AG04450 (cell line): ENCODE measurements around the gene CTRL. TPM values are rescaled to one million over a fixed set of nuclear protein-coding genes. Genes with fewer than 3 reads are reported as not detected.

Experiments
- CTCF ChIA-PET: fragments of 300-600, 350-600 bp; formaldehyde crosslinking; extraction: SDS; loops from one replicate; lab custom pipeline; 2022; ENCODE audit warnings: antibody characterized with exemption, inconsistent platforms; lab: Charles Lee
- POLR2A ChIA-PET: fragments of 350-600 bp; formaldehyde crosslinking; extraction: SDS; loops from one replicate; lab custom pipeline; 2021; ENCODE audit warnings: antibody characterized with exemption, inconsistent platforms; lab: Yijun Ruan, JAX
- DNase-seq: peaks from one replicate; pipeline ENCODE4 v3.0.0-alpha.2; 2011; ENCODE audit warnings: low read depth, low spot score
- H3K27ac ChIP-seq: one replicate; pipeline ENCODE4 v1.5.1; 2012; ENCODE audit warnings: low read depth, low read length, control low read depth
- H3K27me3 ChIP-seq: one replicate; pipeline ENCODE4 v1.6.0; 2012; ENCODE audit warnings: low read length; ENCODE audit not compliant: control insufficient read depth, insufficient read depth
- H3K4me3 ChIP-seq: 2 replicates; pipeline ENCODE4 v1.5.1; 2011; ENCODE audit warnings: mild to moderate bottlenecking, low read depth, low read length, control low read depth
- H3K9me3 ChIP-seq: 2 replicates; pipeline ENCODE4 v1.5.1; 2012; ENCODE audit warnings: low read length; ENCODE audit not compliant: control insufficient read depth, insufficient read depth
- polyA minus RNA-seq: library from RNA; depleted of rRNA, polyadenylated mRNA; stranded (reverse); fragments of >200 nt; gene quantifications from 2 replicates; pipeline ENCODE4 v1.2.3, GENCODE V29; 2011; rRNA and poly(A)+ RNA removed
- polyA plus RNA-seq: library from polyadenylated mRNA; depleted of rRNA; stranded (reverse); fragments of >200 nt; gene quantifications from 2 replicates; pipeline ENCODE4 v1.2.3, GENCODE V29; 2011; rRNA removed
- TF ChIP-seq, protein P1 (sequence below): IDR thresholded peaks from 2 replicates; pipeline ENCODE4 v1.5.1; 2011; ENCODE audit warnings: low read depth, low read length, control low read depth, inconsistent platforms

The CTRL gene
- polyA plus RNA-seq (0.14 and 0.29 TPM in 2 replicates), polyA minus RNA-seq (0.70 TPM in 1 of 2 replicates, not detected in the other)

DNA sequence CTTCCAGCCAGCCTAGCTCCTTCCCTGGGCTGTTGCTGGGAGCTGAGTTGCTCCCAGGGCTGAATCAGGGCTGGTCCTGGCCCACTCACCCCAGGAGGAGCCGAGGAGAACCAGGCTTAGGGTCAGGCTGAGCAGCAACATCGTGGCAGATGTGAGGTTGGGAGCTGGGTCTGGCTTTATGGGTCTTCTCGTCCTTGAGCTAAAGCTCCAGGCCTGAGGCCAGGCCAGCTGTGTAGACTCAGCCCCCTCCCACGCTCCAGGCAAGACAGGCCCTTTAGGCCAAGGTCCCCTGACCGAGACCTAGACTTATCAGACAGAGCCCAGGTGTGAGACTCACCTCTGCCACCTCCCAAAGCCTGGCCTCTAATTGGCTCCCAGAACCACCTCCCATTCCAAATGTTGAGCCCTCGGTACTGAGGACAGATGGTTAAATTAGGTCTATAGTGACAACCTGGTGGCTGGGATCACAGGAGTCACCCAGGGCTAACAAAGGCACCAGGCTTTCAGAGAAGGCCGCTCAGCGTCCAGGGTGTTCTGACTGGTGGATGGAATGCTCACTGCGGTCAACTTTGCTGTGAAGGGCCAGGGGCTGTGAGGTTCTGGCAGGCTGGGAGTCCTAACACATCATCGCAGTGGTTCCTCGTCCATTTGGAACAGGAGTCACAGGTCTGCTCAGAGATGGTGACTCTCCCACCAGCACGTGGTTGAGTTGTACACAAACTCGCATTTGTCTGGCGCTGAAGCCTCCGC lies at the start of gene CTRL:
TSS of gene CTRL (minus strand) at position 151 of the 750 bp plus-strand sequence. CDS start at position 141, 10 bp downstream.
- TF ChIP-seq, protein P1, sequence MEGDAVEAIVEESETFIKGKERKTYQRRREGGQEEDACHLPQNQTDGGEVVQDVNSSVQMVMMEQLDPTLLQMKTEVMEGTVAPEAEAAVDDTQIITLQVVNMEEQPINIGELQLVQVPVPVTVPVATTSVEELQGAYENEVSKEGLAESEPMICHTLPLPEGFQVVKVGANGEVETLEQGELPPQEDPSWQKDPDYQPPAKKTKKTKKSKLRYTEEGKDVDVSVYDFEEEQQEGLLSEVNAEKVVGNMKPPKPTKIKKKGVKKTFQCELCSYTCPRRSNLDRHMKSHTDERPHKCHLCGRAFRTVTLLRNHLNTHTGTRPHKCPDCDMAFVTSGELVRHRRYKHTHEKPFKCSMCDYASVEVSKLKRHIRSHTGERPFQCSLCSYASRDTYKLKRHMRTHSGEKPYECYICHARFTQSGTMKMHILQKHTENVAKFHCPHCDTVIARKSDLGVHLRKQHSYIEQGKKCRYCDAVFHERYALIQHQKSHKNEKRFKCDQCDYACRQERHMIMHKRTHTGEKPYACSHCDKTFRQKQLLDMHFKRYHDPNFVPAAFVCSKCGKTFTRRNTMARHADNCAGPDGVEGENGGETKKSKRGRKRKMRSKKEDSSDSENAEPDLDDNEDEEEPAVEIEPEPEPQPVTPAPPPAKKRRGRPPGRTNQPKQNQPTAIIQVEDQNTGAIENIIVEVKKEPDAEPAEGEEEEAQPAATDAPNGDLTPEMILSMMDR: peak; percentile 26
- no peak for DNase-seq
- H3K9me3 ChIP-seq: peaks cover 6% of the 10 kb centered on the region; the same call in 1 of the 2 replicates
- no peak within 1 kb of the TSS for H3K4me3 ChIP-seq
- no peak within 1 kb of the TSS for H3K27ac ChIP-seq
- H3K27me3 ChIP-seq: no peaks in the 10 kb centered on the region
- POLR2A ChIA-PET: interaction anchor here (1.1 kb wide), 1 partner anchor 47 kb away, joined by 3 read pairs; the partner anchor contains the start of gene NRN1L
- CTCF ChIA-PET: interaction anchor here (3.6 kb wide), 1 partner anchor 48 kb away, joined by 15 read pairs; the partner anchor contains the start of gene NRN1L

DNA sequence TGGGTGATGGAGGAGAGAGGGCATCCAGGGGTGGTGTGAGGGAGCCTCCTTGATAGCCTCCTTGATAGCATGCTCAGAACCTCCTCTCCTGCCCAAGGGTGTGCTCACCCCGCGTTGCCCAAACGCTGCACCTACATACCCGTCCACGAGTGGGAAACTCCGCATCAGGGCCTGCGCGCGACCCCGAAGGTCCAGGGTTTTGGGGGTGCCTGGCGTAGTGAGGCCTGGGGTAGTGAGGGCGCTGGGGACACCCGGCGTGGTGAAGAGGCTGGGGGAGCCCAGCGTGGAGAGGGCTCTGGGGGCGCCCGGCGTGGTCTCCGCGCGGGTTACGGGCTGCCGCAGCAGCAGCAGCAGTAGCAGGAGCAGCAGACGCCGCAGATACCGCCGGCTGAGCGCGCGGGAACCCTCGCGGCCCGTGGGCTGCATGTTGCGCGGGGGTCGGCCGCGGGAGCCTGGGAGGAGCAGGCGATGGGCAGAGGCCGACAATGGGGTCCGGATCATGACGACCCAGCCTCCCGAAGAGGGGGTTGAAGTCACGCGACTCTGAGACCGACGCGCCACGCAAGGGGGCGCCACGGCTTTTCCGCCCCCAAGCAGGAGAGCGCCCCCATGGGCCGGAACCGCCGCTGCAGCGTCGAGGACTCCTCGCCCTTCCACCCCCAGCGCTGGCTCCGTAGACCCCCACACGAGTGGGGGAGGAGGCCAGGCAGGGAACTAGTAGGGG lies 48.5 kb upstream of the CTRL start, which contains the start of gene DPEP3:
TSS of gene DPEP3 (minus strand) at position 545 of the 724 bp plus-strand sequence. CDS start at position 426, 119 bp downstream.
- DNase-seq: no peak
- Histone ChIP-seq H3K9me3 (no peaks in the 10 kb centered on the region; the same call in 1 of the 2 replicates), H3K27me3 (peaks cover 20% of the 10 kb centered on the region), H3K27ac (no peak within 1 kb of the TSS), H3K4me3 (no peak within 1 kb of the TSS)
- TF ChIP-seq, protein P1: peak; percentile 32; the same call in 1 of the 2 replicates
- CTCF ChIA-PET: no interaction called here
- POLR2A ChIA-PET: interaction anchor here (1.2 kb wide), 1 partner anchor 43 kb away, joined by 3 read pairs; the partner anchor contains the start of genes DDX28 and DUS2

DNA sequence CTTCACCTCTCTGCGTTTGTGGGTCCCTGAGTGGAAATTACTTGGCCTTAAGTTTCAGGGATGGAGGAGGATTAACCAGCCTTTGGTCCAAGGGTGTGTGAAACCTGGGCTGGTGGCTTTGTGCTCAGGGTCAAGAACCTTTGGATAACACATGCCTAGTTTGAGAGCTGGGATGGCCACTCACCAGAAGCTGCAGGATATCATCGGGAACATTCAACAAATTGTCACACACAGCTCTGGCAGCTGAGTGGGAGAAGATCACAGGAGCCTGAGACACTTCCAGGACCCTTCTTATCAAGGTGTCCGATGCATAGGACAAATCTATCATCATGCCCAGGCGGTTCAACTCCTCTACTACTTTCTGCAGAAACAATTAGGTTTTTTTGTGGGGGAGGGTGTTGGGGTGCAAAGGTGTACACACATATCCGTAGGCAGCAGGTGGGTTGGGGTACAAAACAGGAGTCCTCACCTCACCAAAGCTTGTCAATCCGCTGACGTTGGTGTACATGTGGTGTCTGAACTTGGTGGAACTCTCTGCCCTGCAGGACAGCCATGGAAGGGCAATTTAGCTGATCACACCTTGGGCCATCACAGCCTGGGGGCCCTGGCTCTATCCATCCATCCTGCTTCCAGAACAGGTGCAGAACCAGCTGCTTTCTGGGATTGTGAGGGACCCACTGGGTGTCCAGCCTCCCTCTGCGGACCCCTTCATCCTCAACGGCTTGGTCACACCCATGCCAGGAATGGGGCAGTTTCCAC lies 46.0 kb upstream of the CTRL start:
- Histone ChIP-seq H3K9me3 (no peaks in the 10 kb centered on the region; the same call in 1 of the 2 replicates), H3K4me3 (no peak overlapping the region), H3K27ac (no peak overlapping the region), H3K27me3 (peaks cover 20% of the 10 kb centered on the region)
- no peak for DNase-seq
- TF ChIP-seq, protein P1: no peak
- CTCF ChIA-PET: no interaction called here
- POLR2A ChIA-PET: no interaction called here

DNA sequence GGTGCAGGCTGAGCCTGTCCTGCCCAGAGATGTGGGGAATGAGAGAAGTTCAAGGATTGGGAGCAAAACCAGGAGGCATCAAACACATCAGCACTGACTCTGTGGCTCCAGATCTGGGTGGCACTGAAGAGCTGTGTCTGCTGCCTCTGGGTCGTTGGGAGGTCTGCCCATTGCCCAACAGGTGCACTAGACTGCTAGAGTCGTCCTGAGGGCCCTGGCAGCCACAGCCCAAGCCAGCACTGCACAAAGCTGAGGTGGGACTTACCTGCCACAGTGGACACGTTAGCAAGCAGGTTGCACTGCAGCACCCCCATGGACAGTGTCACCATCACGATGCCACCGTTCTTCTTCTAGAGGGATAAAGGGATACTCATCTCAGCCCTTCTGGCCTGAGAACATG lies 45.3 kb upstream of the CTRL start:
- H3K27ac ChIP-seq: no peak overlapping the region
- H3K9me3 ChIP-seq: no peaks in the 10 kb centered on the region; the same call in 1 of the 2 replicates
- TF ChIP-seq, protein P1: no peak
- no peak for DNase-seq
- H3K4me3 ChIP-seq: no peak overlapping the region
- peaks cover 20% of the 10 kb centered on the region for H3K27me3 ChIP-seq
- CTCF ChIA-PET: no interaction called here
- POLR2A ChIA-PET: no interaction called here
